Esophagus muscularis mucosa (tissue), 4 donors: ENCODE data around the gene MAPKAP1.

Source experiments
- CTCF ChIP-seq, 3 experiments: fragments of 200-600 bp in 2 of 3; fragments of 450-650 bp in 1 of 3; sonication (generic) in 2 of 3; IDR thresholded peaks; one replicate each; pipeline ENCODE4 v1.5.1; 2017 to 2019; ENCODE audit warnings: antibody characterized with exemption in 3 of 3, mild to moderate bottlenecking in 2 of 3, moderate library complexity in 1 of 3
- EP300 ChIP-seq: sonication (generic); formaldehyde crosslinking; IDR thresholded peaks from one replicate; pipeline ENCODE4 v1.6.1; 2017; ENCODE audit warnings: antibody characterized with exemption
- POLR2A ChIP-seq: fragments of 450-650 bp; IDR thresholded peaks from one replicate; pipeline ENCODE4 v1.6.1; 2017; ENCODE audit warnings: antibody characterized with exemption, moderate library complexity, mild to moderate bottlenecking, low read depth
- POLR2AphosphoS5 ChIP-seq, 2 donors: sonication (generic); formaldehyde crosslinking; IDR thresholded peaks; one replicate each; pipeline ENCODE4 v1.6.1; 2017; ENCODE audit warnings: antibody characterized with exemption in 2 of 2

- TF ChIP-seq CTCF (IDR thresholded peaks at IDR 0.05) = no peak
- no peak for TF ChIP-seq EP300
- TF ChIP-seq POLR2A = no peak
- TF ChIP-seq POLR2AphosphoS5 (IDR thresholded peaks at IDR 0.05) = no peak
Measured at GRCh38 chr9:125635888-125636287, 71.1 kb downstream of the MAPKAP1 start.
